GM12878 (cell line): ENCODE measurements around the gene DENND2C. TPM values are rescaled to one million over a fixed set of nuclear protein-coding genes. Genes with fewer than 3 reads are reported as not detected.

Source experiments
- BACH1 ChIP-seq: fragments of 450-650 bp; IDR thresholded peaks from 2 replicates; pipeline ENCODE4 v1.6.1; 2017; ENCODE audit warnings: mild to moderate bottlenecking, borderline replicate concordance
- BHLHE40 ChIP-seq, 2 experiments: fragments of 450-650 bp in 1 of 2; IDR thresholded peaks; 2 replicates each; pipeline ENCODE4 v1.6.1; 2011 to 2017; ENCODE audit warnings: low read depth in 2 of 2, borderline replicate concordance in 1 of 2, improper control_type of control experiment in 1 of 2, low read length in 1 of 2, mild to moderate bottlenecking in 1 of 2
- BRCA1 ChIP-seq: IDR thresholded peaks from 2 replicates; pipeline ENCODE4 v1.6.1; 2011; ENCODE audit warnings: low read depth, low read length, improper control_type of control experiment
- DPF2 ChIP-seq: fragments of 450-650 bp; IDR thresholded peaks from 2 replicates; pipeline ENCODE4 v1.6.1; 2017; ENCODE audit warnings: mild to moderate bottlenecking
- EP300 ChIP-seq, 2 experiments: fragments of 150-350 bp in 1 of 2; IDR thresholded peaks; 2 replicates each; pipeline ENCODE4 v1.6.1; 2011 to 2012; ENCODE audit warnings: low read depth in 2 of 2, low read length in 2 of 2, borderline replicate concordance in 1 of 2, improper control_type of control experiment in 1 of 2, inconsistent platforms in 1 of 2; ENCODE audit not compliant: control insufficient read depth in 1 of 2
- FOXK2 ChIP-seq: fragments of 450-650 bp; IDR thresholded peaks from 2 replicates; pipeline ENCODE4 v1.6.1; 2017; ENCODE audit warnings: mild to moderate bottlenecking, moderate library complexity
- GATAD2B ChIP-seq: fragments of 450-650 bp; conservative IDR thresholded peaks from 2 replicates; pipeline ENCODE4 v1.6.1; 2017; ENCODE audit warnings: low read depth, mild to moderate bottlenecking, moderate library complexity
- HDAC6 ChIP-seq: fragments of 200-600 bp; sonication (generic); IDR thresholded peaks from one replicate; pipeline ENCODE4 v1.8.0; 2017; ENCODE audit warnings: antibody characterized with exemption; ENCODE audit not compliant: unreplicated experiment
- MXI1 ChIP-seq: fragments of 150-350 bp; IDR thresholded peaks from 2 replicates; pipeline ENCODE4 v1.6.1; 2011; ENCODE audit warnings: low read depth, mild to moderate bottlenecking, inconsistent platforms, low read length, improper control_type of control experiment
- NFYA ChIP-seq: IDR thresholded peaks from 2 replicates; pipeline ENCODE4 v1.6.1; 2011; ENCODE audit warnings: low read depth, mild to moderate bottlenecking, low read length, improper control_type of control experiment, borderline replicate concordance
- PAX8 ChIP-seq: fragments of 450-650 bp; IDR thresholded peaks from 2 replicates; pipeline ENCODE4 v1.6.1; 2017; ENCODE audit warnings: mild to moderate bottlenecking, moderate library complexity
- POLR2A ChIP-seq: IDR thresholded peaks from 2 replicates; pipeline ENCODE4 v1.6.1; 2011; ENCODE audit warnings: low read depth, mild to moderate bottlenecking, low read length
- RAD51 ChIP-seq: fragments of 450-650 bp; IDR thresholded peaks from 2 replicates; pipeline ENCODE4 v1.6.1; 2016; ENCODE audit warnings: moderate library complexity, mild to moderate bottlenecking, inconsistent platforms
- SIX5 ChIP-seq: IDR thresholded peaks from 2 replicates; pipeline ENCODE4 v1.6.1; 2011; ENCODE audit warnings: mild to moderate bottlenecking, low read depth, low read length, moderate library complexity; ENCODE audit not compliant: severe bottlenecking
- STAT1 ChIP-seq: fragments of 450-650 bp; conservative IDR thresholded peaks from 2 replicates; pipeline ENCODE4 v1.6.1; 2014; ENCODE audit warnings: antibody characterized with exemption, mild to moderate bottlenecking
- polyA plus RNA-seq, 11 experiments: library from polyadenylated mRNA; depleted of rRNA in 4 of 11; unstranded in 6 of 11; stranded (reverse) in 5 of 11; fragments of >200 nt; fragmentation: Nextera tagmentation in 4 of 11; fragmentation: Illumina TruSeq in 1 of 11; extraction: Ambion mirVana in 4 of 11; extraction: Trizol in 1 of 11; gene quantifications; 1 replicate in 1 of 11; 2 replicates in 10 of 11; pipeline versions ENCODE4 v1.2.1 to v1.2.3, GENCODE V29; 2011 to 2016; ENCODE audit warnings: inconsistent platforms in 2 of 11, missing spikeins in 2 of 11, low read depth in 1 of 11
- total RNA-seq, 4 experiments: library from RNA; depleted of rRNA in 3 of 4; stranded (reverse); fragments of >200 nt in 3 of 4; fragmentation: Illumina TruSeq in 1 of 4; extraction: Trizol in 1 of 4; gene quantifications; 2 replicates each; pipeline versions ENCODE4 v1.2.1 to v1.2.3, GENCODE V29; 2013 to 2021
- TF ChIP-seq, protein P1 (sequence below): fragments of 450-650 bp; formaldehyde crosslinking; IDR thresholded peaks from 2 replicates; pipeline ENCODE4 v1.5.0; 2022; ENCODE audit warnings: mild to moderate bottlenecking, missing genetic modification characterization
- TF ChIP-seq, protein P2 (sequence below): fragments of 450-650 bp; IDR thresholded peaks from 2 replicates; pipeline ENCODE4 v1.6.1; 2017; ENCODE audit warnings: mild to moderate bottlenecking, moderate library complexity
- TF ChIP-seq, protein P3 (sequence below): fragments of 450-650 bp; formaldehyde crosslinking; IDR thresholded peaks from 2 replicates; pipeline ENCODE4 v1.4.0; 2022; ENCODE audit warnings: mild to moderate bottlenecking, moderate library complexity

DENND2C gene
- total and polyA plus RNA-seq, 10 of the 15 experiments (the other 5 are each of a cell fraction or from before 2014, with no cell fraction given) = 0.01 to 0.10 (median 0.06) TPM; not detected in 3

DNA sequence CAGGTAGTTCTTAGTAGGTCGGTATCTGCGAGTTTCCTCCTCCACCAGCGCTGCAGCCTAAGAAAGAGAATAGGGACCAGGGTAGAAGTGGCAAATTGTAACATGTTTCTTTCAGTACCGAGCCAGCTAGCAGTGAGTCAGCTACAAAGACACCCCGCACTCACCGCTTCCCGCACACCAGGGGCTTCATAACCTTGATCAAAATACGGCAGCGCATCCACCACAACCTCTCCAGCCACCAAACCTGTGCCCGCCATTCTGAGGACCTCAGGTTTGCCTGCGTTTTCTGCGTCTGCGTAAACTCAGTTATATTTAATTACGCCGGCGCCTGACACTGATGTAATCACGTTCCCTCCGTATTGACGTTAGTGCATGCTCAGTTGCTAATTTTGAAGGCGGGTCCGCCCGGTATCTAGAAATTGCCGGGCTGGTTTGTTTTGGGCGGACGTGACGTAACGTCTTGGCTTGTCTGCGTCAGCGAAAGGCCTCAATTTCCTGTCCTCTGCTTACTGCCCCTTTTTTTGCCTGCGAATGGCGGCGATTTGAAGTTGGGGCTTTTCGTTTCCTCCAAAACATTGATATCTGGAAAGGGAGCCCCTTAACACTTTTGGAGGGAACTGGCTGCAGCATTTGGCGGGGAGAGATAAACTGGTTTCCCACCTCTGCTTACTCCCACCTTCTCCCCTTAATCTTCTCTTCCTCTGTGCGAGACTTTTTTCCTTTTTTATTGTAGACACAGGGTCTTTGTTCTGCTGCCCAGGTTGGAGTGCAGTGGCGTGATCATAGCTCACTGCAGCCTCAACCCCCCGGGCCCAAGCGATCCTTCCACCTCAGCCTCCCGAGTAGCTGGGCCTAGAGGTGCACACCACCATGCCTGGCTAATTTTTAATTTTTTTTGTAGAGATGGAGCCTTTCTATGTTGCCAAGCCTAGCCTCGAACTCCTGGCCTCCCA, 88.2 kb downstream of the DENND2C start, which contains the start of gene BCAS2 (continued):
- TF ChIP-seq DPF2 = no peak
- no peak for TF ChIP-seq PAX8
- no peak for TF ChIP-seq BRCA1
- TF ChIP-seq, protein P1, sequence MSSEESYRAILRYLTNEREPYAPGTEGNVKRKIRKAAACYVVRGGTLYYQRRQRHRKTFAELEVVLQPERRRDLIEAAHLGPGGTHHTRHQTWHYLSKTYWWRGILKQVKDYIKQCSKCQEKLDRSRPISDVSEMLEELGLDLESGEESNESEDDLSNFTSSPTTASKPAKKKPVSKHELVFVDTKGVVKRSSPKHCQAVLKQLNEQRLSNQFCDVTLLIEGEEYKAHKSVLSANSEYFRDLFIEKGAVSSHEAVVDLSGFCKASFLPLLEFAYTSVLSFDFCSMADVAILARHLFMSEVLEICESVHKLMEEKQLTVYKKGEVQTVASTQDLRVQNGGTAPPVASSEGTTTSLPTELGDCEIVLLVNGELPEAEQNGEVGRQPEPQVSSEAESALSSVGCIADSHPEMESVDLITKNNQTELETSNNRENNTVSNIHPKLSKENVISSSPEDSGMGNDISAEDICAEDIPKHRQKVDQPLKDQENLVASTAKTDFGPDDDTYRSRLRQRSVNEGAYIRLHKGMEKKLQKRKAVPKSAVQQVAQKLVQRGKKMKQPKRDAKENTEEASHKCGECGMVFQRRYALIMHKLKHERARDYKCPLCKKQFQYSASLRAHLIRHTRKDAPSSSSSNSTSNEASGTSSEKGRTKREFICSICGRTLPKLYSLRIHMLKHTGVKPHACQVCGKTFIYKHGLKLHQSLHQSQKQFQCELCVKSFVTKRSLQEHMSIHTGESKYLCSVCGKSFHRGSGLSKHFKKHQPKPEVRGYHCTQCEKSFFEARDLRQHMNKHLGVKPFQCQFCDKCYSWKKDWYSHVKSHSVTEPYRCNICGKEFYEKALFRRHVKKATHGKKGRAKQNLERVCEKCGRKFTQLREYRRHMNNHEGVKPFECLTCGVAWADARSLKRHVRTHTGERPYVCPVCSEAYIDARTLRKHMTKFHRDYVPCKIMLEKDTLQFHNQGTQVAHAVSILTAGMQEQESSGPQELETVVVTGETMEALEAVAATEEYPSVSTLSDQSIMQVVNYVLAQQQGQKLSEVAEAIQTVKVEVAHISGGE (CRISPR knock-in tag) = no peak
- TF ChIP-seq FOXK2 = peak; percentile 53; the same call in 1 of the 2 replicates
- no peak for TF ChIP-seq HDAC6
- no peak for TF ChIP-seq EP300 (IDR thresholded peaks at IDR 0.05; ENCODE audit: borderline replicate concordance in 1 of 2, control insufficient read depth in 1 of 2, low read depth in 2 of 2, low read length in 2 of 2)
- TF ChIP-seq, protein P2, sequence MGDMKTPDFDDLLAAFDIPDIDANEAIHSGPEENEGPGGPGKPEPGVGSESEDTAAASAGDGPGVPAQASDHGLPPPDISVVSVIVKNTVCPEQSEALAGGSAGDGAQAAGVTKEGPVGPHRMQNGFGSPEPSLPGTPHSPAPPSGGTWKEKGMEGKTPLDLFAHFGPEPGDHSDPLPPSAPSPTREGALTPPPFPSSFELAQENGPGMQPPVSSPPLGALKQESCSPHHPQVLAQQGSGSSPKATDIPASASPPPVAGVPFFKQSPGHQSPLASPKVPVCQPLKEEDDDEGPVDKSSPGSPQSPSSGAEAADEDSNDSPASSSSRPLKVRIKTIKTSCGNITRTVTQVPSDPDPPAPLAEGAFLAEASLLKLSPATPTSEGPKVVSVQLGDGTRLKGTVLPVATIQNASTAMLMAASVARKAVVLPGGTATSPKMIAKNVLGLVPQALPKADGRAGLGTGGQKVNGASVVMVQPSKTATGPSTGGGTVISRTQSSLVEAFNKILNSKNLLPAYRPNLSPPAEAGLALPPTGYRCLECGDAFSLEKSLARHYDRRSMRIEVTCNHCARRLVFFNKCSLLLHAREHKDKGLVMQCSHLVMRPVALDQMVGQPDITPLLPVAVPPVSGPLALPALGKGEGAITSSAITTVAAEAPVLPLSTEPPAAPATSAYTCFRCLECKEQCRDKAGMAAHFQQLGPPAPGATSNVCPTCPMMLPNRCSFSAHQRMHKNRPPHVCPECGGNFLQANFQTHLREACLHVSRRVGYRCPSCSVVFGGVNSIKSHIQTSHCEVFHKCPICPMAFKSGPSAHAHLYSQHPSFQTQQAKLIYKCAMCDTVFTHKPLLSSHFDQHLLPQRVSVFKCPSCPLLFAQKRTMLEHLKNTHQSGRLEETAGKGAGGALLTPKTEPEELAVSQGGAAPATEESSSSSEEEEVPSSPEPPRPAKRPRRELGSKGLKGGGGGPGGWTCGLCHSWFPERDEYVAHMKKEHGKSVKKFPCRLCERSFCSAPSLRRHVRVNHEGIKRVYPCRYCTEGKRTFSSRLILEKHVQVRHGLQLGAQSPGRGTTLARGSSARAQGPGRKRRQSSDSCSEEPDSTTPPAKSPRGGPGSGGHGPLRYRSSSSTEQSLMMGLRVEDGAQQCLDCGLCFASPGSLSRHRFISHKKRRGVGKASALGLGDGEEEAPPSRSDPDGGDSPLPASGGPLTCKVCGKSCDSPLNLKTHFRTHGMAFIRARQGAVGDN = 0 out of 2 replicates have a peak, but pooled peaks have one; percentile 65
- TF ChIP-seq BACH1 = peak; percentile 50; the same call in 1 of the 2 replicates
- peak; percentile 59 for TF ChIP-seq RAD51
- peak; percentile 93 for TF ChIP-seq POLR2A
- no peak for TF ChIP-seq GATAD2B
- peak; percentile 56 for TF ChIP-seq SIX5
- TF ChIP-seq NFYA = no peak
- peak in 1 of 2 experiments; percentile 33; a peak in 1 of 4 replicates for TF ChIP-seq BHLHE40 (IDR thresholded peaks at IDR 0.05; ENCODE audit: borderline replicate concordance in 1 of 2, low read depth in 2 of 2, low read length in 1 of 2)
- TF ChIP-seq STAT1 = no peak
- TF ChIP-seq MXI1 = 0 out of 2 replicates have a peak, but pooled peaks have one; percentile 10
- TF ChIP-seq, protein P3, sequence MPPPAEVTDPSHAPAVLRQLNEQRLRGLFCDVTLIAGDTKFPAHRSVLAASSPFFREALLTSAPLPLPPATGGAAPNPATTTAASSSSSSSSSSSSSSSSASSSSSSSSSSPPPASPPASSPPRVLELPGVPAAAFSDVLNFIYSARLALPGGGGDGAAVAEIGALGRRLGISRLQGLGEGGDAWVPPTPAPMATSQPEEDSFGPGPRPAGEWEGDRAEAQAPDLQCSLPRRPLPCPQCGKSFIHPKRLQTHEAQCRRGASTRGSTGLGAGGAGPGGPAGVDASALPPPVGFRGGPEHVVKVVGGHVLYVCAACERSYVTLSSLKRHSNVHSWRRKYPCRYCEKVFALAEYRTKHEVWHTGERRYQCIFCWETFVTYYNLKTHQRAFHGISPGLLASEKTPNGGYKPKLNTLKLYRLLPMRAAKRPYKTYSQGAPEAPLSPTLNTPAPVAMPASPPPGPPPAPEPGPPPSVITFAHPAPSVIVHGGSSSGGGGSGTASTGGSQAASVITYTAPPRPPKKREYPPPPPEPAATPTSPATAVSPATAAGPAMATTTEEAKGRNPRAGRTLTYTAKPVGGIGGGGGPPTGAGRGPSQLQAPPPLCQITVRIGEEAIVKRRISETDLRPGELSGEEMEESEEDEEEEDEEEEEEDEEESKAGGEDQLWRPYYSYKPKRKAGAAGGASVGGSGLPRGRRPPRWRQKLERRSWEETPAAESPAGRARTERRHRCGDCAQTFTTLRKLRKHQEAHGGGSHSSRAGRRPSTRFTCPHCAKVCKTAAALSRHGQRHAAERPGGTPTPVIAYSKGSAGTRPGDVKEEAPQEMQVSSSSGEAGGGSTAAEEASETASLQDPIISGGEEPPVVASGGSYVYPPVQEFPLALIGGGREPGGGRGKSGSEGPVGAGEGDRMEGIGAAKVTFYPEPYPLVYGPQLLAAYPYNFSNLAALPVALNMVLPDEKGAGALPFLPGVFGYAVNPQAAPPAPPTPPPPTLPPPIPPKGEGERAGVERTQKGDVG (CRISPR knock-in tag) = no peak
